ENCODE measurements around the gene LGR6.

LGR6 gene

DNA sequence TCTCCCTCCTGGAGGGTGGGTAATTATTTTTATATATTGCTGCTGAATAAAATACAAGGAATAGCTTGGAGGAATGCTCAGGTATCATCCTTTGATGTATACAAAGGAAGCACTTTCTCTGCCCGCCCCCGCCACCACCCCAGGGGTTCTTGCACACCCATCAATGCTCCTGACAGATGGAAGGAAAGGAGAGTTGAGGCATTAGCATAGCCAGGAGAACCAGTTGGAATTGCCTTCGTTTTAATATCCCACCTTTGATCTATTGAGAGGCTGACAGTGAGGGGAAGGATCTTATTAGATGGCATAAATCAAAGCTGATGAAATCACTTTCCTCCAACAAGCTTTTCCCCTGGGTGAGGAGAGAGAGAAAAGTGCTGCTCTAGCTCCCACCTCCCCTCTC lies 71.1 kb downstream of the LGR6 start:
- DNase-seq (ENCODE audit: low read depth in 2 of 2), result no peak

- DNase-seq (ENCODE audit: low read depth in 2 of 2), result no peak
Measured at GRCh38 chr1:202266061-202266765, 72.6 kb downstream of the LGR6 start.

GRCh38 chr1:202268032-202268431 lies 74.4 kb downstream of the LGR6 start:
- DNase-seq (ENCODE audit: low read depth in 2 of 2), result no peak

- no peak for DNase-seq (ENCODE audit: low read depth in 2 of 2)
Measured at GRCh38 chr1:202268817-202269216, 75.2 kb downstream of the LGR6 start.

DNA sequence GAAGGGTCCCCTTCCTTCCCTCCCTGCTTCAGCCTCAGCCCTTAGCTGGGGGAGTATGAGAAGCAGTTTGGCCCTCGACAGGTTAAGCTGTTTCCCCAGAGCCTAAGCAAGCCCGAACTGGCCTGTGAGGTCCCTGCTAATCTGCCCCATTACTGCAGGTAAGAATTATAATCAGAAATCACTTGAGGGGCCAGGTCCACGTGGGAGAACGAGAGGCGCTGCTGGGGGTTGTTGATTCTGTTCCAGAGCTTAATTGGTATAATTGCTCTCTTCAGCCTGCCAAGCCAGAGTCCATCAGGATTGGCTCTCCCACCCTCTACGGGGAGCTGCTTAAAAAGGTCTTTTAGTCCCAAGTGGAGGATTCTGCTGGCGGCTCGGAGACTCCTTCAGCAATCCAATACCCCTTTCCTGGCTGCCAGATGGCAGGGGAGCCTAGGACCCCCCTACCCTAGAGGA lies 77.3 kb downstream of the LGR6 start:
- DNase-seq (ENCODE audit: low read depth in 2 of 2), result no peak

DNA sequence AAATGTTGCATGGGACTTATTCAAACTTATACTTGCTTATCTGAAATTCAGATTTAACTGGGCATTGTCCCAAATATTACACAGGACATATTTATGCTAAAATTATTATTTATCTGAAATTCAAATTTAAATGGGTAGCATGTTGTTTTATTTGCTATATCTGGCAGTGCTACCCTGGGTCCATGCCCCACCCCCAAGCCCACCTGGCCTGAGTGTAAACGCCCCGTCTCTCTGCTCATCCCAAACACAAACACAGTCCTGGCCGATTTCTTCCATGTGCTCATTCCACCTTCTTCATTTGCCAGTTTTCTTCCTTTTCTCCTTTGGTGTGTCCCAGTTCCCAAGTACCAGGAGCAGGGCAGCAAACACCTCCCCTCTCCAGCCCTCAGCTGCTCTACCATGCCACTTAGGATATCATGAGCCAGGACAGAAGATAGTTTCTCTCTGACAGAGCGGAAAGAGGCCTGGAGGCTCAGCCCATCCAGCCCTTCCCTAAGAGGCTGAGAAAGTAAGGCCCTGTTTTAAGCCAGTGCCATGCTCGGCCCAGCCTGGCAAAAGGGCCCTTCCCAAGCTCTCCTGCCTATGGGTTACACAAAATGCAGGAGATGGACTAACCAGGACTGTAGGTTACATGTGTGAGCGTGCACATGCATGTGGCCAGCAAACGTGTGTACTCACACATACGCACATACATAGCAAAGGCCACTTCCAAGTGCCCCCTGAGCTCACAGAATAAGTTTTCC lies 78.7 kb downstream of the LGR6 start:
- DNase-seq (ENCODE audit: low read depth in 2 of 2), result no peak

DNA sequence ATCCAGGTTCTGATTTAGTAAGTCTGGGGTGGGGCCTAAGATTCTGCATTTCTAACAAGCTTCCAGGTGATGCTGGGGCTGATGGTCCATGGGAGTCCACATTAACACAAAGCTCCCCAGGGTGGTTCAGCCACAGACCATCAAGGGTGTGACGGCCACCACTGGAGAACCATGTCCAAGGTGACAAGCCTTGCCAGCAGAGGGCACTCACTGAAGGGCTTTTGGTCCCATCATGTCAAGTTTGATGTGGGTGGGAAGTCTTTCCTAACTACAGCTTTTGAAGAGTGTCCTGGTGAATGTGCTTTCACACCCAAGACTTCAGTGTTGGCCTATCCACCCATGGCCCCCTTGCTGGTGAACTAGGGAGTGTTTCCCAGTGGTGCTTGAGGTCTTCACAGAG lies 81.0 kb downstream of the LGR6 start:
- DNase-seq (ENCODE audit: low read depth in 2 of 2), result no peak

GRCh38 chr1:202275061-202275770 lies 81.6 kb downstream of the LGR6 start:
- DNase-seq (ENCODE audit: low read depth in 2 of 2), result no peak

- no peak for DNase-seq (ENCODE audit: low read depth in 2 of 2)
Measured at GRCh38 chr1:202276081-202276715, 82.6 kb downstream of the LGR6 start.

DNA sequence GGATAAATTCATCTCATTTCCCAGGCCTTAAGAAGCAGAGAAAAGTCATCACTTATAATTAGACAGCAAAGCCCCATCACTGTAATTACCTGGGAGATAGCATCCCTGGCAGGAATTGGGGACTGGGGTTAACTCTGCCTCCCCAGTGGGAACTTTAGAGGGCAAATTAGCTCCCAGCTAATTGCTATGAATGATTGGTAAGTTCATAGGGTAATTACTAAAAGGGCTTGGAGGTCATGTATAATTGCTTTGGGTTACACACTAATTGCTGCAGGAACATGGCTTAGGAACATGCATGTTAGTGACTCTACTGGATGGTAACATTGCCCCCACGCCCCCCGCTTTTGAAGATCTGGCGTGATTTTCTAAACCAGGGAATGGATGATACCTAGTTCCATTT lies 83.3 kb downstream of the LGR6 start:
- no peak for DNase-seq (ENCODE audit: low read depth in 2 of 2)

DNA sequence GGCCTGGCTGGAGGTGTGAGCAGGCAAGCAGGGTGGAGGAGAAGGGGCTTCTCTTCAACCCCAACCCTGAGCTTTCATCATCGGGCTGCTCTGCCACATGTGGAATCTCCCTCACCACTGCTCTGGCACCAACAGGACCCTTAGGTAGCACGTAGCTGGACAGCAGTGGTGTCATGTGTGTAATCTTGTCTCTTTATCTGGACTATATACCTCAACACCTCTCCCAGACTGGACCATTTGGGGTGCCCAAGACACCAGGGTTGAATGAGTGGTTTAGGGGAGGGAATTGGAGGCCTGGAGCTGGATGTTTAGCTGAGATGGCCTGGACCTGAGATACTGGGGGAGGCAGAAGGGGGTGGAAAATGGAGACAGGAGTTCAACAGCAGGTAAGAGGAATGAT lies 85.2 kb downstream of the LGR6 start:
- DNase-seq (ENCODE audit: low read depth in 2 of 2), result no peak

DNA sequence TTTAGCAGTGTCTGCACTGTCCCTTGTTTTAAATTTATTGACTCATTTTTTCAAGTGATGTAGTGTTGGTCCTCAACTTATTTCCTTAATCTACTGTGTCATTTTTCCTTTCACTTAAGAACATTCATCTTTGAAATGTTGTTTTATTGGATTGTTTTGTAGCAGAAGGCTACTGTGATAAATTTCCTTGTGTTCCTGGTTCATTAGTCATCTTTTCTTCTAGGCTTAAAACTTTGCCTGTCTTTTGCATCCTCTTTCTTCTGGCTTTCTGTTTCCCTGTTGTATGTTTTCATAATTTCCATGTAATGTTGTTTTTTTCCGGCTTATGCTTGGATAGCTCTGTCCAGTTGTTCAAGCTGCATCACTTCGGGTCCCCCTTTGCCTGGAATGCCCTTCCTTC lies 86.2 kb downstream of the LGR6 start:
- no peak for DNase-seq (ENCODE audit: low read depth in 2 of 2)

DNA sequence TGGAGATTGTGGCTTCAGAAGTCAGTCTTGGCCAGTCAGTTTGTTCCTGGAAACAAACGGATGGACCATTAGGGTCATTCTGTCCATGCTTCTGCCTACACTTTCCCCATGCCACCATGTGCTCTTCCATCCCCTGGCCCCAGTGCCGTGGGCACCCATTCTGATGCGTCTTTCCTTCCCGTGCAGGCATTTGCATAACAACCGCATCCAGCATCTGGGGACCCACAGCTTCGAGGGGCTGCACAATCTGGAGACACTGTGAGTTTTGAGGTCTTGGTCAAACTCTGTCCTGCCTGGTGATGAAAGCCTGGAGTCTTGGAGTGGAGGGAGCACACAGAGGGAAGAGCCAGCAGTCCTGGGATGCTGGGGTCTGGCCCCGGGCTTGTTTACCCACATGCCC lies 87.0 kb downstream of the LGR6 start:
- no peak for DNase-seq (ENCODE audit: low read depth in 2 of 2)

- no peak for DNase-seq (ENCODE audit: low read depth in 2 of 2)
Measured at GRCh38 chr1:202281316-202282024, 87.9 kb downstream of the LGR6 start.

- DNase-seq (ENCODE audit: low read depth in 2 of 2), result no peak
Measured at GRCh38 chr1:202282025-202282371, 88.4 kb downstream of the LGR6 start.

GRCh38 chr1:202282596-202283283 lies 89.1 kb downstream of the LGR6 start:
- no peak for DNase-seq (ENCODE audit: low read depth in 2 of 2)

- no peak for DNase-seq (ENCODE audit: low read depth in 2 of 2)
Measured at GRCh38 chr1:202283379-202283844, 89.8 kb downstream of the LGR6 start.

GRCh38 chr1:202283991-202284390 lies 90.4 kb downstream of the LGR6 start:
- DNase-seq (ENCODE audit: low read depth in 2 of 2), result no peak

DNA sequence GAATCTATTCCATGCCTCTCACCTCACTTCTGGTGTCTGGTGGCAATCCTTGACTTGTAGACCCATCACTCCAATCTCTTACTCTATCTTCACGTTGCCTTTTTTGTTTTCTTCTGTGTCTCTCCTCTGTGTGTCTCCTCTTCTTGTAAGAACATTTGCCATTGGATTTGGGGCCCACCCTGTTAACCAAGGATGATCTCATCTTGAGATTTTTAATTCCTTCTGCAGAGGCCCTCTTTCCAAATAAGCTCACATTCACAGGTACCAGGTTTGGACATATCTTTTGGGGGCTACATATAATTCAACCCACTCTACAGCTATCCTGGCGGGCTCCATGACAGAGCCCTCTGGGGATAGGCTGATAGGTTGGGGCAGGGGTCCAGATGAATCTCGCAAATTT lies 92.3 kb downstream of the LGR6 start:
- no peak for DNase-seq (ENCODE audit: low read depth in 2 of 2)

DNA sequence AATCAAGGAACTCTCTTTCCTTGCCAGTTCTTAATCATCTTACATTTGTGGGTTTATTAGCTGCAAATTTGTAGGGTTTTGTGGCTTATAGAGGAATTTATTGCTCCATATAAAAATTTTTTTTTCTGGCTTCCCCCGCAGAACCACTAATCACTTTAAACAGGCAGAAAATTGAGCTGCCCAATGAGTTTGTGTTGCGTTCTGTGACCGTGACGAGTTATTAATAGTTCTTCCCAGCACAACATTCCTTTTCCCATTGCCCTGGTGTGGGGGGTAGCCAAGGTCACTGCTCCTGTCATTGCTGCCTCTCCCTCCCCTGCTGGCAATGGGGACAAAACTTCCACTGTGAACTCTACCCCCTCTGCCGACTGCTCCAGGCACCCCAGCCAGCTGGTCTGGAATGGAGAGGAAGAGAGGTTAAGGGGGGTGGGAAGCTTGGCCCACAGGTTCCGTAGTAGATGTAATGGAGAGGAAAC lies 93.1 kb downstream of the LGR6 start:
- DNase-seq (ENCODE audit: low read depth in 2 of 2), result no peak

DNA sequence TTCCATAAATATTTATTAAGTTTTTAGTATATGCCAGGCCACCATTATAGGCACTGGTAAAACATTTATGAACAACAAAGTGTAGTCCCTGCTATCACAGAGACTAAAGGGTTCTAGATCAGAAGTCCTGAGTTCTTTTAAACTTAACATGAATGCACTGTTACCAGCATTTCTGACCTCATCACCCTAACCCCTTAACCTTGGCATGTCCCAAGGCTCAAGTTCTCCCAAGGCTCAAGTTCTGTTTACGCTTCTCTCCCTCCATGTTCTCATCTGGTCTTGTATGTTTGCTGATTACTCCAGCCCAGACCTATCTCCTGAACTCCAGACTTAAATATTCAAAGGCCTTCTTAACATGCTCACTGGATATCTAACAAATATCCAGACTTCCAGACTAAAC lies 93.6 kb downstream of the LGR6 start:
- no peak for DNase-seq (ENCODE audit: low read depth in 2 of 2)

Data from stimulated activated CD8-positive, alpha-beta memory T cell treated with anti-CD3 and anti-CD28 coated beads, Interleukin-15, amount 100 ng/mL, for 4 hours (primary cell).